ENCODE data around the gene FRMD8. TPM values are rescaled to one million over a fixed set of nuclear protein-coding genes. Genes with fewer than 3 reads are reported as not detected.

FRMD8 gene
- polyA plus RNA-seq, 6 donors from 2014 or later, result 45.3 to 64.6 (median 53.8) TPM

- Mint-ChIP-seq H3K27ac (peak overlapping the region in 3 of 6 donors; percentile 34 to 96 (median 72)), H3K27me3 (no peaks in the 10 kb centered on the region), H3K4me3 (peak overlapping the region in 2 of 8 donors; percentile 11 to 22), H3K9me3 (no peaks in the 10 kb centered on the region), H3K4me1 (peaks cover 28 to 31% (median 28%) of the 10 kb centered on the region in 3 donors), H3K36me3 (no peaks in the 10 kb centered on the region)
- DNase-seq (no peak), ATAC-seq (ENCODE audit: low read depth in 2 of 2) (no peak)
Measured at GRCh38 chr11:65357856-65358356, 28.5 kb upstream of the FRMD8 start.

- Mint-ChIP-seq H3K4me3 (peak overlapping the region; percentile 38 to 90 (median 77)), H3K27me3 (no peaks in the 10 kb centered on the region), H3K4me1 (peaks cover 13 to 27% (median 14%) of the 10 kb centered on the region in 3 donors), H3K27ac (peak overlapping the region; percentile 91 to 100 (median 96)), H3K9me3 (no peaks in the 10 kb centered on the region), H3K36me3 (no peaks in the 10 kb centered on the region)
- ATAC-seq (ENCODE audit: low read depth in 2 of 2), result peak; percentile 90 to 94
- peak; percentile 54 for DNase-seq
Measured at GRCh38 chr11:65362320-65362931, 24.0 kb upstream of the FRMD8 start.

DNA sequence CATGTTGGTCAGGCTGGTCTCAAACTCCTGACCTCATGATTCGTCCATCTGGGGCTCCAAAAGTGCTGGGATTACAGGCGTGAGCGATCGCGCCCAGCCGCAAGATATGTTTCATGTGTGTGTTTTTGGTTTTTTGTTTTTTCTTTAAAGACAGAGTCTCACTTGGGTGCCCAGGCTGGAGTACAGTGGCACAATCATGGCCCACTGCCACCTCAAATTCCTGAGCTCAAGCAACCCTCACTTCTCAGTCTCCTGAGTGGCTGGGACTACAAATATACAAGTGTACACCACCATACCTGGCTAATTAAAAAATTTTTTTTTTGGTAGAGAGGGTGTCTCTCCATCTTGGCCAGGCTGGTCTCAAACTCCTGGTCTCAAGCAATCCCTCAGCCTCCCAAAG, 23.5 kb upstream of the FRMD8 start:
- peak overlapping the region; percentile 38 to 90 (median 77) for H3K4me3 Mint-ChIP-seq
- DNase-seq (no peak), ATAC-seq (ENCODE audit: low read depth in 2 of 2) (no peak)
- H3K9me3 Mint-ChIP-seq, result no peaks in the 10 kb centered on the region
- H3K36me3 Mint-ChIP-seq, result no peaks in the 10 kb centered on the region
- H3K4me1 Mint-ChIP-seq, result peaks cover 12 to 27% (median 14%) of the 10 kb centered on the region in 3 donors
- peak overlapping the region; percentile 91 to 100 (median 96) for H3K27ac Mint-ChIP-seq
- H3K27me3 Mint-ChIP-seq, result no peaks in the 10 kb centered on the region

- DNase-seq, result no peak
- Mint-ChIP-seq H3K4me1 (peaks cover 8 to 27% (median 14%) of the 10 kb centered on the region in 3 donors), H3K36me3 (no peaks in the 10 kb centered on the region), H3K9me3 (no peaks in the 10 kb centered on the region), H3K27me3 (no peaks in the 10 kb centered on the region), H3K27ac (peak overlapping the region in 4 of 6 donors; percentile 53 to 91 (median 56)), H3K4me3 (peak overlapping the region in 2 of 8 donors; percentile 7 to 12)
- ATAC-seq (ENCODE audit: low read depth in 2 of 2), result no peak
Measured at GRCh38 chr11:65363770-65364169, 22.7 kb upstream of the FRMD8 start.

DNA sequence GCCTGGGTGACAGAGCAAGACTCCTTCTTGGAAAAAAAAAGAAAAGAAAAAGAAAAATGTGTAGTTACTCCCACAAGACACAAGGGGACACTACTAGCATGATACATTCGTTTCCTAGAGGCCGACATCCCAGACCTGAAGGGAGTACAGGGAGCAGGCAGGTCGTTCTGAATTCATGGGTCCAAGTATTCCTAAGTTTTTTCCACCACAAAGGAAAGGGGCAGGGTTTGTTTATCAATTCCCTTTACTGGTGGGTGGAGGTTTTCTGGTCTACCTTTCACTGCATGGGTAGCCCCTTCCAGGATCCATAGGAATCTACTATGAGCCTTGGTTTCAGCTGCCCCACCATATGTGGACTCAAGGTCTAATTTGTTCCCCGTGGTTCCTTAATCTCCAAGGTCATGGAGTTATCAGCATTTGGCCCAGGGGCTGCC, 20.1 kb upstream of the FRMD8 start:
- no peak overlapping the region for H3K4me3 Mint-ChIP-seq
- ATAC-seq (ENCODE audit: low read depth in 2 of 2), result peak in 1 of 2 donors; percentile 13
- peaks cover 8 to 27% (median 14%) of the 10 kb centered on the region in 3 donors for H3K4me1 Mint-ChIP-seq
- peak; percentile 57 for DNase-seq
- no peaks in the 10 kb centered on the region for H3K9me3 Mint-ChIP-seq
- H3K36me3 Mint-ChIP-seq, result no peaks in the 10 kb centered on the region
- H3K27me3 Mint-ChIP-seq, result no peaks in the 10 kb centered on the region
- H3K27ac Mint-ChIP-seq, result peak overlapping the region in 1 of 6 donors; percentile 39

DNA sequence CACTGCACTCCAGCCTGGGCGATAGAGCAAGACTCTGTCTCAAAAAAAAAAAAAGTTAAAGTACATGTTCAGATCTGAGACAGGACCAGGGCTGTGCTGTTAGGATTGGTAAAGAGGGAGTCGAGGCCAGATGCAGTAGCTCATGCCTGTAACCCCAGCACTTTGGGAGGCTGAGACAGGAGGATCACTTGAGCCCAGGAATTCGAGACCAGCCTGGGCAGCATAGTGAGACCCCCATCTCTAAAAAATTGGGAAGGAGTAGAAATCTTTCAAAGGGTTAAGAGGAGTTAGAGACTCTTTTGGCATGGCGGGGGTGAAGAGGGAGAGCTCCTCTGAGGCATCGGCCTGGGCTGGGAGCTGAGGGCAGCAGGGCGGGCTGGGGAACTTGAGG, 15.8 kb upstream of the FRMD8 start:
- no peaks in the 10 kb centered on the region for H3K36me3 Mint-ChIP-seq
- H3K4me3 Mint-ChIP-seq, result no peak overlapping the region
- DNase-seq (no peak), ATAC-seq (ENCODE audit: low read depth in 2 of 2) (no peak)
- no peak overlapping the region for H3K27ac Mint-ChIP-seq
- H3K4me1 Mint-ChIP-seq, result peaks cover 0 to 7% (median 6%) of the 10 kb centered on the region in 3 donors
- H3K9me3 Mint-ChIP-seq, result no peaks in the 10 kb centered on the region
- H3K27me3 Mint-ChIP-seq, result no peaks in the 10 kb centered on the region

- H3K4me1 Mint-ChIP-seq, result peaks cover 13 to 23% (median 19%) of the 10 kb centered on the region in 3 donors
- no peaks in the 10 kb centered on the region for H3K36me3 Mint-ChIP-seq
- ATAC-seq (ENCODE audit: low read depth in 2 of 2), result no peak
- DNase-seq, result no peak
- no peaks in the 10 kb centered on the region for H3K27me3 Mint-ChIP-seq
- peak overlapping the region in 2 of 6 donors; percentile 54 to 63 for H3K27ac Mint-ChIP-seq
- no peak overlapping the region for H3K4me3 Mint-ChIP-seq
- H3K9me3 Mint-ChIP-seq, result no peaks in the 10 kb centered on the region
Measured at GRCh38 chr11:65373839-65374580, 12.4 kb upstream of the FRMD8 start.

- Mint-ChIP-seq H3K27ac (peak overlapping the region in 1 of 6 donors; percentile 59), H3K27me3 (no peaks in the 10 kb centered on the region), H3K36me3 (no peaks in the 10 kb centered on the region), H3K9me3 (no peaks in the 10 kb centered on the region), H3K4me1 (peaks cover 13 to 23% (median 20%) of the 10 kb centered on the region in 3 donors), H3K4me3 (no peak overlapping the region)
- DNase-seq (no peak), ATAC-seq (ENCODE audit: low read depth in 2 of 2) (no peak)
Measured at GRCh38 chr11:65375012-65375411, 11.4 kb upstream of the FRMD8 start.

GRCh38 chr11:65376138-65376713, 10.2 kb upstream of the FRMD8 start:
- no peak overlapping the region for H3K4me3 Mint-ChIP-seq
- ATAC-seq (ENCODE audit: low read depth in 2 of 2) (no peak), DNase-seq (no peak)
- no peaks in the 10 kb centered on the region for H3K27me3 Mint-ChIP-seq
- H3K9me3 Mint-ChIP-seq, result no peaks in the 10 kb centered on the region
- no peak overlapping the region for H3K27ac Mint-ChIP-seq
- no peaks in the 10 kb centered on the region for H3K36me3 Mint-ChIP-seq
- H3K4me1 Mint-ChIP-seq, result peaks cover 13 to 27% (median 23%) of the 10 kb centered on the region in 3 donors

GRCh38 chr11:65377036-65377435, 9.4 kb upstream of the FRMD8 start:
- no peaks in the 10 kb centered on the region for H3K27me3 Mint-ChIP-seq
- H3K9me3 Mint-ChIP-seq, result no peaks in the 10 kb centered on the region
- ATAC-seq (ENCODE audit: low read depth in 2 of 2) (no peak), DNase-seq (no peak)
- H3K4me1 Mint-ChIP-seq, result peaks cover 14 to 34% (median 25%) of the 10 kb centered on the region in 3 donors
- peak overlapping the region in 1 of 6 donors; percentile 85 for H3K27ac Mint-ChIP-seq
- no peaks in the 10 kb centered on the region for H3K36me3 Mint-ChIP-seq
- H3K4me3 Mint-ChIP-seq, result no peak overlapping the region

DNA sequence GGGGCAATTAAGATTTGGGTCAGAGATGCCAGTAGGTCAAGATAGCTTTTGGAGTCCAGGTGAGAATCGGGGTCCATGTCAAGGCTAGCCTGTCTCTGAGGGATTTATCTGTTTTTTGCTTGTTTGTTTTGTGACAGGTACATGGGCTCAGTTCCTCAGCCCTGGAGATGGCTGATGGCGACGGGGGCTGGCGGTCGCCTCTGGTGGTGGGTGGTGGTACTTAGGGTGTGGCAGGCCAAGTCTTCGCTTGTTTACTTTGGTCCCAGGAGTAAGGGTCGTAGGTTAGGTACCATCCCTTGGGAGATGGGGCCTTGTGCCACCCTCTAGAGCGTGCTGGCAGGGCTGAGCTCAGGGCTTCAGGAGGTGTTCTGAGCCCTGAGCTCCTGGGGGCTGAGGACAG, 8.7 kb upstream of the FRMD8 start:
- peak overlapping the region; percentile 83 to 90 (median 85) for H3K27ac Mint-ChIP-seq
- H3K27me3 Mint-ChIP-seq, result no peaks in the 10 kb centered on the region
- H3K9me3 Mint-ChIP-seq, result no peaks in the 10 kb centered on the region
- H3K4me3 Mint-ChIP-seq, result peak overlapping the region in 7 of 8 donors; percentile 13 to 79 (median 27)
- peaks cover 22 to 40% (median 32%) of the 10 kb centered on the region in 3 donors for H3K4me1 Mint-ChIP-seq
- no peaks in the 10 kb centered on the region for H3K36me3 Mint-ChIP-seq
- no peak for DNase-seq
- ATAC-seq (ENCODE audit: low read depth in 2 of 2), result no peak

DNA sequence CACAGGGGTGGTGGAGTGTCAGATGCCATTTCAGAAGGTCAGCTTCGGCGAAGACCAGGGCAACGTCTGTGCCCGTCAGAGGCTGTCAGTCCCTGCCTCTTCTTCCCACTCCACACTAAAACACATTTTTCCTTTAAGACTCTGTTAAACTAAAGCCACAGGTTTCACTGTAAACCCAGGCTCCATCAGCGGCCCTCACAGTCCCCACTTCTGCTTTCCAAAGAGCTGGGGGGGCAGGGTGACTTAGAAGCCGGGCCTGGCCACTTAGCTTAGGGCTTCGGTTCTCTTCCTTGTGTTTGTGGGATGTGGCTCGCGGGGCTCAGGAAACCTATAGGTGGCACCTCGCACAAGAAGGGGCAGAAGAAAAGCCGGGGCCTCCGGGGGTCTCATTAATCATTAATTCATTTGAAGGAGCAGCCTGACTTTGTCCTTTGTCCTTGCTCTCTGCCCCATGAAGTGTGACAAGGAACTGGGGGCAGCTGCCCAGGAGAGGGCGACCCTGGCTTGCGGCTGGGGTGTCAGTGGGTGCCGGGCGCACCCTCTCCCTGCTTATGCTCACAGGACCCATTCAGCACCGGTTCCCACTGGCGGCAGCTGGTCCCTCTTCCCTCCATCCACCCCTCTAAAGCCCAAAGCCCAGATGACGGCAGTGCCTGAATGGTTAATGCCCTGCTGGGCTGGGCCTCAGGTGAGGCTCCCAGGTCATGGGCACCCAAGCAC, 8.1 kb upstream of the FRMD8 start:
- ATAC-seq (ENCODE audit: low read depth in 2 of 2) (peak; percentile 38 to 42), DNase-seq (peak; percentile 63)
- H3K27ac Mint-ChIP-seq, result peak overlapping the region; percentile 49 to 90 (median 84)
- H3K4me3 Mint-ChIP-seq, result peak overlapping the region in 6 of 8 donors; percentile 4 to 79 (median 31)
- no peaks in the 10 kb centered on the region for H3K27me3 Mint-ChIP-seq
- no peaks in the 10 kb centered on the region for H3K9me3 Mint-ChIP-seq
- no peaks in the 10 kb centered on the region for H3K36me3 Mint-ChIP-seq
- H3K4me1 Mint-ChIP-seq, result peaks cover 27 to 46% (median 38%) of the 10 kb centered on the region in 3 donors
